ENCODE results near the gene ZBED3. TPM values are rescaled to one million over a fixed set of nuclear protein-coding genes. Genes with fewer than 3 reads are reported as not detected.
A peak's percentile ranks its signal among the peaks of the same experiment; 100 is the strongest.

The ZBED3 gene
- total RNA-seq, 2 donors from 2014 or later: 3.9 to 4.3 TPM

- H3K9me3 ChIP-seq: no peaks in the 10 kb centered on the region
- no peak for TF ChIP-seq CTCF (IDR thresholded peaks at IDR 0.05)
- H3K4me3 ChIP-seq: peak within 1 kb of the TSS; percentile 77 to 97
- peak within 1 kb of the TSS; percentile 83 to 89 for H3K27ac ChIP-seq
- H3K27me3 ChIP-seq: no peaks in the 10 kb centered on the region
- H3K4me1 ChIP-seq: peaks cover 0 to 22% of the 10 kb centered on the region in 2 donors
- H3K36me3 ChIP-seq: peaks cover under 1% of the 10 kb centered on the region
- DNase-seq (ENCODE audit: low spot score): peak; percentile 89
Measured at GRCh38 chr5:77030097-77031071, 56.7 kb downstream of the ZBED3 start, which contains the start of gene AGGF1. TSS of gene AGGF1 (plus strand) at chr5:77030404. CDS start at chr5:77030767, 363 bp downstream.

GRCh38 chr5:77029376-77029885, 57.7 kb downstream of the ZBED3 start:
- no peaks in the 10 kb centered on the region for H3K27me3 ChIP-seq
- H3K4me1 ChIP-seq: peaks cover 0 to 22% of the 10 kb centered on the region in 2 donors
- no peak for TF ChIP-seq CTCF (IDR thresholded peaks at IDR 0.05)
- DNase-seq (ENCODE audit: low spot score): no peak
- no peaks in the 10 kb centered on the region for H3K9me3 ChIP-seq
- H3K27ac ChIP-seq: peak overlapping the region in 1 of 2 donors; percentile 89
- H3K4me3 ChIP-seq: peak overlapping the region in 1 of 2 donors; percentile 97
- no peaks in the 10 kb centered on the region for H3K36me3 ChIP-seq

- H3K9me3 ChIP-seq: no peaks in the 10 kb centered on the region
- H3K27me3 ChIP-seq: no peaks in the 10 kb centered on the region
- no peak for DNase-seq (ENCODE audit: low spot score)
- no peak overlapping the region for H3K27ac ChIP-seq
- no peak for TF ChIP-seq CTCF (IDR thresholded peaks at IDR 0.05)
- peaks cover 0 to 22% of the 10 kb centered on the region in 2 donors for H3K4me1 ChIP-seq
- no peaks in the 10 kb centered on the region for H3K36me3 ChIP-seq
- H3K4me3 ChIP-seq: no peak overlapping the region
Measured at GRCh38 chr5:77028631-77029375, 58.3 kb downstream of the ZBED3 start.

DNA sequence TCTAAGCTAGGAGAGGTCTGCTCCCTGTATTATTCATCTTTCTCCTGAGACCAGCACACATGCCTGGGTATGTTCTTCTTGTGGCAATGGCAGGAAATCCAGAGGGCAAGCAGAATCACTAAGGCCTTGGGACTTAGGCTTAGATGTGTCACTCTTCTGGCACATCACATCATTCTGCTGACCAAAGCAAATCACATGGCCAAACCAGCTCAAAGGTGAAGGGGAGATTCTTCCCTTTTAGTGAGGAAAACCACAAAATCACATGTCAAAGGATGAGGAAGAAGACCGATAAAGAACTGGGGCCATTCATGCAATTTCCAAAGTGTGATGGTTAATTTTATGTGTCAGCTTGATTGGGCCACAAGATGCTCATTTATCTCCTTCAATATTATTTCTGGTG, 62.6 kb downstream of the ZBED3 start:
- no peak overlapping the region for H3K4me3 ChIP-seq
- TF ChIP-seq CTCF (IDR thresholded peaks at IDR 0.05): no peak
- H3K36me3 ChIP-seq: no peaks in the 10 kb centered on the region
- no peak overlapping the region for H3K27ac ChIP-seq
- H3K4me1 ChIP-seq: peaks cover 0 to under 1% of the 10 kb centered on the region in 2 donors
- no peaks in the 10 kb centered on the region for H3K9me3 ChIP-seq
- DNase-seq (ENCODE audit: low spot score): no peak
- no peaks in the 10 kb centered on the region for H3K27me3 ChIP-seq

- Histone ChIP-seq H3K27ac (no peak overlapping the region), H3K4me3 (no peak overlapping the region), H3K36me3 (no peaks in the 10 kb centered on the region), H3K27me3 (no peaks in the 10 kb centered on the region), H3K9me3 (no peaks in the 10 kb centered on the region), H3K4me1 (no peaks in the 10 kb centered on the region)
- no peak for DNase-seq (ENCODE audit: low spot score)
- TF ChIP-seq CTCF (IDR thresholded peaks at IDR 0.05): no peak
Measured at GRCh38 chr5:77022511-77023417, 64.3 kb downstream of the ZBED3 start.
